ENCODE data around the gene AP2M1. TPM values are rescaled to one million over a fixed set of nuclear protein-coding genes. Genes with fewer than 3 reads are reported as not detected.

The AP2M1 gene
- total and polyA plus RNA-seq, 2 of the 13 experiments (the other 11 are each of a cell fraction or from before 2014, with no cell fraction given), result 126 to 146 TPM

GRCh38 chr3:184186184-184186901, 11.7 kb downstream of the AP2M1 start, which contains the start of gene ABCF3 (continued):
- TF ChIP-seq ZNF839 (CRISPR knock-in tag; IDR thresholded peaks at IDR 0.05; ENCODE audit: borderline replicate concordance) (no peak), MAFK (conservative IDR thresholded peaks at IDR 0.05 in 1 of 2, IDR thresholded peaks at IDR 0.05 in 1 of 2; ENCODE audit: low read length in 2 of 2) (no peak), THAP9 (CRISPR knock-in tag; IDR thresholded peaks at IDR 0.05; ENCODE audit: borderline replicate concordance) (no peak), NFATC3 (CRISPR knock-in tag; IDR thresholded peaks at IDR 0.05) (0 out of 2 replicates have a peak, but pooled peaks have one; percentile 18), ATF7-NPFF (CRISPR knock-in tag; IDR thresholded peaks at IDR 0.05; ENCODE audit: low read depth) (peak; percentile 48; the same call in 1 of the 2 replicates), KDM5B (CRISPR knock-in tag; IDR thresholded peaks at IDR 0.05; ENCODE audit: borderline replicate concordance) (peak; percentile 49; the same call in 1 of the 2 replicates), POLR2AphosphoS5 (IDR thresholded peaks at IDR 0.05; ENCODE audit: low read depth, low read length) (peak; percentile 79), CCDC6 (CRISPR knock-in tag; IDR thresholded peaks at IDR 0.05) (peak; percentile 19; the same call in 1 of the 2 replicates), RBFOX2 (IDR thresholded peaks at IDR 0.05; ENCODE audit: low read depth, low read length) (0 out of 2 replicates have a peak, but pooled peaks have one; percentile 17), SRSF4 (IDR thresholded peaks at IDR 0.05; ENCODE audit: low read depth, low read length, poor library complexity, severe bottlenecking) (no peak), ZNF24 (IDR thresholded peaks at IDR 0.05) (no peak), ZNF160 (CRISPR knock-in tag; IDR thresholded peaks at IDR 0.05) (no peak), ZBTB42 (CRISPR knock-in tag; IDR thresholded peaks at IDR 0.05) (no peak), ESRRA (CRISPR knock-in tag; IDR thresholded peaks at IDR 0.05; ENCODE audit: low read depth) (0 out of 2 replicates have a peak, but pooled peaks have one; percentile 13), NR2F1 (CRISPR knock-in tag; IDR thresholded peaks at IDR 0.05) (no peak), ZNF709 (CRISPR knock-in tag; IDR thresholded peaks at IDR 0.05) (0 out of 2 replicates have a peak, but pooled peaks have one; percentile 32), ZNF772 (CRISPR knock-in tag; IDR thresholded peaks at IDR 0.05) (peak; percentile 76; the same call in 1 of the 2 replicates), DBP (CRISPR knock-in tag; IDR thresholded peaks at IDR 0.05; ENCODE audit: not compliant biosample characterization) (no peak), REXO4 (CRISPR knock-in tag; IDR thresholded peaks at IDR 0.05; ENCODE audit: borderline replicate concordance) (no peak), RFX3 (CRISPR knock-in tag; IDR thresholded peaks at IDR 0.05) (no peak), ATAD3A (CRISPR knock-in tag; IDR thresholded peaks at IDR 0.05) (no peak), HMGA1 (CRISPR knock-in tag; conservative IDR thresholded peaks at IDR 0.05) (no peak), NFE2L2 (IDR thresholded peaks at IDR 0.05; ENCODE audit: low read length) (no peak), ZNF768 (CRISPR knock-in tag; IDR thresholded peaks at IDR 0.05) (no peak), RARG (CRISPR knock-in tag; IDR thresholded peaks at IDR 0.05; ENCODE audit: low read depth) (no peak), ZNF230 (CRISPR knock-in tag; IDR thresholded peaks at IDR 0.05) (peak; percentile 20; the same call in 1 of the 2 replicates), ZNF883 (CRISPR knock-in tag; IDR thresholded peaks at IDR 0.05; ENCODE audit: not compliant biosample characterization) (peak; percentile 39)
